Stomach (tissue), 9 donors: Measurements from ENCODE around the gene USP6NL. TPM values are rescaled to one million over a fixed set of nuclear protein-coding genes. Genes with fewer than 3 reads are reported as not detected.

Source experiments
- DNase-seq, 2 donors: peaks; one replicate each; pipeline versions ENCODE4 v3.0.0 to v3.0.0-alpha.2; 2013 to 2019
- H3K27ac ChIP-seq, 5 donors: fragments of 200-600 bp in 4 of 5; sonication (generic) in 4 of 5; one replicate each; pipeline ENCODE4 v1.5.1; 2013 to 2019; ENCODE audit warnings: mild to moderate bottlenecking in 1 of 5, moderate library complexity in 1 of 5
- H3K27me3 ChIP-seq, 3 donors: fragments of 200-600 bp; sonication (generic); one replicate each; pipeline ENCODE4 v1.5.1; 2017 to 2019; ENCODE audit warnings: mixed run types in 1 of 3
- H3K36me3 ChIP-seq, 4 donors: fragments of 200-600 bp; sonication (generic); 1 replicate in 3 of 4; 2 replicates in 1 of 4; pipeline ENCODE4 v1.5.1; 2016 to 2019
- H3K4me1 ChIP-seq, 4 donors: fragments of 200-600 bp; sonication (generic); one replicate each; pipeline ENCODE4 v1.5.1; 2016 to 2019
- H3K4me3 ChIP-seq, 4 donors: fragments of 200-600 bp; sonication (generic) in 3 of 4; one replicate each; pipeline ENCODE4 v1.5.1; 2016 to 2019; ENCODE audit warnings: mild to moderate bottlenecking in 1 of 4
- H3K9me3 ChIP-seq, 4 donors: fragments of 200-600 bp; sonication (generic); one replicate each; pipeline ENCODE4 v1.5.1; 2016 to 2019
- EP300 ChIP-seq: sonication (generic); formaldehyde crosslinking; IDR thresholded peaks from one replicate; pipeline ENCODE4 v1.6.1; 2017; ENCODE audit warnings: antibody characterized with exemption
- POLR2A ChIP-seq, 4 donors: fragments of 450-650 bp; IDR thresholded peaks; one replicate each; pipeline ENCODE4 v1.6.1; 2016; ENCODE audit warnings: antibody characterized with exemption in 4 of 4, control low read depth in 2 of 4, mild to moderate bottlenecking in 1 of 4, moderate library complexity in 1 of 4
- POLR2AphosphoS5 ChIP-seq, 3 donors: sonication (generic); formaldehyde crosslinking; IDR thresholded peaks; one replicate each; pipeline ENCODE4 v1.6.1; 2016; ENCODE audit warnings: antibody characterized with exemption in 3 of 3
- WGBS, 5 donors: extraction: QIAGEN DNeasy Blood & Tissue Kit in 3 of 5; methylation state at CpG; one replicate each; pipeline versions ENCODE4 v1.1.5 to v1.1.7; 2013 to 2018; 5-methylcytosine and 5-hydroxymethylcytosine counted together
- intact Hi-C: fragments of 100-400 bp; cut with DNase I; formaldehyde crosslinking; loops from one replicate; pipeline ENCODE4 v1.15.1; 2023; ENCODE audit warnings: low total_unique reads
- polyA plus RNA-seq, 3 donors: library from polyadenylated mRNA; stranded (reverse); fragments of 200-250 nt; gene quantifications; one replicate each; pipeline ENCODE4 v1.2.3, GENCODE V29; 2013
- total RNA-seq, 5 donors: library from RNA; depleted of rRNA; stranded (reverse); fragments of >200 nt; gene quantifications; one replicate each; pipeline versions ENCODE4 v1.1.0 to v1.2.3, GENCODE V29; 2014 to 2016
- TF ChIP-seq, protein P1 (sequence below), 7 experiments: fragments of 450-650 bp in 4 of 7; fragments of 200-600 bp in 3 of 7; sonication (generic) in 3 of 7; IDR thresholded peaks; one replicate each; pipeline ENCODE4 v1.5.1; 2016 to 2019; ENCODE audit warnings: antibody characterized with exemption in 7 of 7, control low read depth in 2 of 7, mild to moderate bottlenecking in 1 of 7
- donor health status: healthy with polysubstance abuse.
- donor health status: Bipolar disorder and iron deficiency.
- donor health status: healthy.

The USP6NL gene
- total and polyA plus RNA-seq, 8 donors = 4.7 to 31.5 (median 6.3) TPM

DNA sequence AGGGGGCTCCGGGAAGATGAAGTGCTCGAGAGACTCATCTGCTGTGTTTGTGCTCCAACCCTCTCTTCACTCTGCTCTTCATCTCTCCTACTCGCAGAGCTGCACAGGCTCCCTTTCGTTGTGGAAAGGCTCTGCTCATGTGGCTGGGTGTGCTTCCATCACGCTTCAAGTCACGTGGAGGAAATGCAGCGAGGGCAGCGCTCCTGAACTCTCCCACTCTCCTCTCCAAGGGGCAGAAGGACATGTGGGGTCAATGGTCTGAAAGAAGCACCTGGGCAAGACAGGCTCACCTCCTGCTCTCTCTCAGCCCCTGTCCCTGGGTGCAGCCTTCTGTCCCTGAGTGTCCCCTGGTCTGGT, 72.6 kb downstream of the USP6NL start:
- peaks cover 3 to 7% (median 5%) of the 10 kb centered on the region in 4 donors for H3K4me1 ChIP-seq
- H3K27me3 ChIP-seq = no peaks in the 10 kb centered on the region
- WGBS, 5 donors = 89 to 95% (median 92%) methylated on average over 8 of the region's 8 CpGs
- H3K4me3 ChIP-seq = no peak overlapping the region
- no peaks in the 10 kb centered on the region for H3K9me3 ChIP-seq
- no peak overlapping the region for H3K27ac ChIP-seq
- H3K36me3 ChIP-seq = no peaks in the 10 kb centered on the region
- no peak for DNase-seq
- no peak for TF ChIP-seq POLR2AphosphoS5 (IDR thresholded peaks at IDR 0.05)
- TF ChIP-seq, protein P1, sequence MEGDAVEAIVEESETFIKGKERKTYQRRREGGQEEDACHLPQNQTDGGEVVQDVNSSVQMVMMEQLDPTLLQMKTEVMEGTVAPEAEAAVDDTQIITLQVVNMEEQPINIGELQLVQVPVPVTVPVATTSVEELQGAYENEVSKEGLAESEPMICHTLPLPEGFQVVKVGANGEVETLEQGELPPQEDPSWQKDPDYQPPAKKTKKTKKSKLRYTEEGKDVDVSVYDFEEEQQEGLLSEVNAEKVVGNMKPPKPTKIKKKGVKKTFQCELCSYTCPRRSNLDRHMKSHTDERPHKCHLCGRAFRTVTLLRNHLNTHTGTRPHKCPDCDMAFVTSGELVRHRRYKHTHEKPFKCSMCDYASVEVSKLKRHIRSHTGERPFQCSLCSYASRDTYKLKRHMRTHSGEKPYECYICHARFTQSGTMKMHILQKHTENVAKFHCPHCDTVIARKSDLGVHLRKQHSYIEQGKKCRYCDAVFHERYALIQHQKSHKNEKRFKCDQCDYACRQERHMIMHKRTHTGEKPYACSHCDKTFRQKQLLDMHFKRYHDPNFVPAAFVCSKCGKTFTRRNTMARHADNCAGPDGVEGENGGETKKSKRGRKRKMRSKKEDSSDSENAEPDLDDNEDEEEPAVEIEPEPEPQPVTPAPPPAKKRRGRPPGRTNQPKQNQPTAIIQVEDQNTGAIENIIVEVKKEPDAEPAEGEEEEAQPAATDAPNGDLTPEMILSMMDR (IDR thresholded peaks at IDR 0.05) = no peak
- TF ChIP-seq EP300 = no peak
- no peak for TF ChIP-seq POLR2A (IDR thresholded peaks at IDR 0.05)
- intact Hi-C loops = no loop called here

DNA sequence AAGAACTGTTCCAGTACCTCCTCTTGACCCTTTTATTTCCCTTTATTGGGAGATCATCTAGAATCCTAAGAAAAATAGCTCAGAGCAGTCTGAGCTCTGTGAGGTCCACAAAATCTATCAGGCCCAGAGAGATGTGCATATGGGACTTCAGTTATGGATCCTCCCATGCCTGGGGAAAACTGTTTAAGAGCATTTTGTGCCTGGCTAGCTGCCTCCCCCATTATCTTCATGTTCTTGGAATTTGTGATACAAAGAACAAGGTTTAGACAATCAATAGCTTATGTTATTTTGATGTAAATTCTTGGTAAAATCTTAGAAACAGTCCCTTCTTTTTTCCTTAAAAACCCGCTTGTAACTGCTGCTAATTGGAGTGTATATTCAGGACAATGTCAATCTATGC, 75.2 kb downstream of the USP6NL start:
- Histone ChIP-seq H3K27me3 (no peaks in the 10 kb centered on the region), H3K9me3 (no peaks in the 10 kb centered on the region), H3K36me3 (no peaks in the 10 kb centered on the region), H3K4me3 (no peak overlapping the region), H3K4me1 (peaks cover 4 to 29% (median 19%) of the 10 kb centered on the region in 4 donors), H3K27ac (no peak overlapping the region)
- TF ChIP-seq POLR2AphosphoS5 (IDR thresholded peaks at IDR 0.05) (no peak), EP300 (no peak), POLR2A (IDR thresholded peaks at IDR 0.05) (no peak)
- TF ChIP-seq, protein P1 (IDR thresholded peaks at IDR 0.05) = no peak
- WGBS, 5 donors = 93 to 97% (median 96%) methylated on average over 1 of the region's 1 CpG
- intact Hi-C loops = no loop called here
- no peak for DNase-seq

DNA sequence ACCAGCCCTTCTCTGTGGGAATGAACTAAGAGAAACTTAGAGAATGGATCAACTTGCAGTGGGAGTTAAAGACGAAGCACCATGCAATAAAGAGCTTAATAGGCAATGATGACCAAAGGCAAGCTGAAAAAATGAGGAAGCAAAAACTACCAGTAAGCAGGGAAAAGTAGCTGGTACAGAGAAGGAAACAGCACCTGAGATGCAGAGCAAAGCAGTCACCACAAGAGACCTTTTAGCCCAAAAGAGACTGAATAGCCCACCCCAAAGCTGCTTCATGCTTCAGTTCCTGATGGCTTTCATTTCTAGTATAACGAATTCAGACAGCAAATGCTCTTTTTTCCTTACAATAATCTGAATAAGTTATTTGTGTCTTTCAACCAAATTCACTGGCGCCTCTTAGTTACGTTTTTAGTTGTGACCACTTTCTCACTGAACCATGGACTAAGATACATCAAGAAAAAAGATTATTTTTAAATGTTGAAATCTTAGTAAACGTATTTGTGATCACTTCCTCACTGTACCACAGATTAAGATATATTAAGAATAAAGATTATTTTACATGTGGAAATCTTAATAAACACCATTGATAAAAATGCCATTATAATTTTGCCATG, 76.0 kb downstream of the USP6NL start:
- H3K4me3 ChIP-seq = no peak overlapping the region
- H3K27me3 ChIP-seq = no peaks in the 10 kb centered on the region
- no peak for DNase-seq
- no peaks in the 10 kb centered on the region for H3K36me3 ChIP-seq
- TF ChIP-seq POLR2A (IDR thresholded peaks at IDR 0.05) (no peak), POLR2AphosphoS5 (IDR thresholded peaks at IDR 0.05) (no peak), EP300 (no peak)
- TF ChIP-seq, protein P1 (IDR thresholded peaks at IDR 0.05) = no peak
- intact Hi-C loops = no loop called here
- H3K27ac ChIP-seq = no peak overlapping the region
- WGBS, 5 donors = 86 to 92% (median 89%) methylated on average over 5 of the region's 5 CpGs
- no peaks in the 10 kb centered on the region for H3K9me3 ChIP-seq
- H3K4me1 ChIP-seq = peaks cover 4 to 32% (median 23%) of the 10 kb centered on the region in 4 donors

DNA sequence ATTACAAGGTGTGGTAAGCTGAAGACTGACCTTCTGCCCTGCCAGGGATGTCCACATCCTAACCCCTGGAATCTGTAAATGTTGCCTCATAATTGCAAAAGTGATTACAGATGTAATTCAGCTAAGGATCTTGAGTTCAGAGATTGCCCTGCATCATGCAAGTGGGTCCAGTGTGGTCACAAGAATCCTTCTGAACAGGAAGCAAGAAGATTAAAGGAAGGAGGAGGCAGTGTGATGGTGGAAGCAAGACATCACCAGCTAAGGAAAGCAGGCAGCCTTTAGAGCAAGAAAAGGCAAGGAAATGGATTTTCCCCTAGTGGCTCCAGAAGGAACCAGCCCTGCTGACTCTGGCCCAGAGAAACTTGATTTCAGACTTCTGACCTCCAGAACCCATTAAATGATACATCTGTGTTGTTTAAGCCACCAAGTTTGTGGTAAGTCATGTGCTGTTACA, 78.1 kb downstream of the USP6NL start:
- H3K27me3 ChIP-seq = no peaks in the 10 kb centered on the region
- no peak overlapping the region for H3K27ac ChIP-seq
- TF ChIP-seq POLR2A (IDR thresholded peaks at IDR 0.05) (no peak), POLR2AphosphoS5 (IDR thresholded peaks at IDR 0.05) (no peak), EP300 (no peak)
- TF ChIP-seq, protein P1 (IDR thresholded peaks at IDR 0.05) = peak in 1 of 7 experiments; percentile 23
- peaks cover 3 to 42% (median 28%) of the 10 kb centered on the region in 4 donors for H3K4me1 ChIP-seq
- H3K36me3 ChIP-seq = no peaks in the 10 kb centered on the region
- no peak overlapping the region for H3K4me3 ChIP-seq
- no peaks in the 10 kb centered on the region for H3K9me3 ChIP-seq
- no peak for DNase-seq
- intact Hi-C loops = no loop called here
